GM23338 (cell line): ENCODE results near the gene NPC1.

Experiments used
- CREB1 ChIP-seq: fragments of 250-450 bp; sonication (Bioruptor Pico); IDR thresholded peaks from 2 replicates; pipeline ENCODE4 v1.5.0; 2020; ENCODE audit warnings: low read depth, mild to moderate bottlenecking, moderate library complexity
- EZH2 ChIP-seq: fragments of 200-600 bp; sonication (generic); IDR thresholded peaks from one replicate; pipeline ENCODE4 v1.8.0; 2017; ENCODE audit warnings: antibody characterized with exemption, mild to moderate bottlenecking, low read depth; ENCODE audit not compliant: unreplicated experiment
- EZH2phosphoT487 ChIP-seq: fragments of 200-600 bp; sonication (generic); IDR thresholded peaks from one replicate; pipeline ENCODE4 v1.8.1; 2018; ENCODE audit warnings: antibody characterized with exemption; ENCODE audit not compliant: unreplicated experiment
- JUNB ChIP-seq: IDR thresholded peaks from one replicate; pipeline ENCODE4 v1.6.1; 2016; ENCODE audit warnings: antibody characterized with exemption; ENCODE audit not compliant: unreplicated experiment
- NANOG ChIP-seq: IDR thresholded peaks from 2 replicates; pipeline ENCODE4 v1.6.1; 2016; ENCODE audit warnings: antibody characterized with exemption, borderline replicate concordance
- POLR2AphosphoS5 ChIP-seq: IDR thresholded peaks from 2 replicates; pipeline ENCODE4 v1.6.1; 2016; ENCODE audit warnings: antibody characterized with exemption, low read depth
- STAT1 ChIP-seq: IDR thresholded peaks from one replicate; pipeline ENCODE4 v1.6.1; 2016; ENCODE audit warnings: antibody characterized with exemption; ENCODE audit not compliant: unreplicated experiment
- ZNF114 ChIP-seq: fragments of 250-450 bp; sonication (Bioruptor Pico); IDR thresholded peaks from 2 replicates; pipeline ENCODE4 v1.5.0; 2020; ENCODE audit warnings: mild to moderate bottlenecking, moderate library complexity
- ZNF331 ChIP-seq: fragments of 250-450 bp; sonication (Bioruptor Pico); IDR thresholded peaks from 2 replicates; pipeline ENCODE4 v1.5.0; 2020; ENCODE audit warnings: low read depth, mild to moderate bottlenecking, moderate library complexity
- ZNF462 ChIP-seq: fragments of 250-450 bp; sonication (Bioruptor Pico); IDR thresholded peaks from 2 replicates; pipeline ENCODE4 v1.5.0; 2020; ENCODE audit warnings: mild to moderate bottlenecking, moderate library complexity
- TF ChIP-seq, protein P1 (sequence below), 2 experiments: fragments of 200-600 bp in 1 of 2; sonication (generic) in 1 of 2; conservative IDR thresholded peaks; 2 replicates each; pipeline versions ENCODE4 v1.5.1 to v1.6.1; 2016 to 2017; ENCODE audit warnings: antibody characterized with exemption in 2 of 2, low read depth in 2 of 2, mild to moderate bottlenecking in 2 of 2, moderate library complexity in 1 of 2
- TF ChIP-seq, protein P2 (sequence below): IDR thresholded peaks from one replicate; pipeline ENCODE4 v1.6.1; 2018; ENCODE audit warnings: antibody characterized with exemption; ENCODE audit not compliant: unreplicated experiment
- TF ChIP-seq, protein P3 (sequence below): IDR thresholded peaks from 2 replicates; pipeline ENCODE4 v1.6.1; 2016; ENCODE audit warnings: antibody characterized with exemption

DNA sequence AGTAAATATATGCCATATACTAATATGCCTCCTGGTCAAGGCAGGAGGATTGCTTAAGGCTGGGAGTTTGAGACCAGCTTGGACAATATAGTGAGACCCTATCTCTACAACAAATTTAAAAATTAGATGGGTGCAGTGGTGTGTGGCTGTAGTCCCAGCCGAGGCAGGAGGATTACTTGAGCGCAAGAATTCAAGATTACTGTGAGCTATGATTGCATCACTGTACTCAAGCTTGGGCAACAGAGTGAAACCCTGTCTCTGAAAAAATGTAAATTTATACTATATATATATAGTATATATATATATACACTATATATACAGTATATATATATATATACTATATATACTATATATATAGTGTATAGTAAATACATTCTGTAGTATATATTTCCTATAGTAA is 30.0 kb upstream of the NPC1 start:
- TF ChIP-seq, protein P1, sequence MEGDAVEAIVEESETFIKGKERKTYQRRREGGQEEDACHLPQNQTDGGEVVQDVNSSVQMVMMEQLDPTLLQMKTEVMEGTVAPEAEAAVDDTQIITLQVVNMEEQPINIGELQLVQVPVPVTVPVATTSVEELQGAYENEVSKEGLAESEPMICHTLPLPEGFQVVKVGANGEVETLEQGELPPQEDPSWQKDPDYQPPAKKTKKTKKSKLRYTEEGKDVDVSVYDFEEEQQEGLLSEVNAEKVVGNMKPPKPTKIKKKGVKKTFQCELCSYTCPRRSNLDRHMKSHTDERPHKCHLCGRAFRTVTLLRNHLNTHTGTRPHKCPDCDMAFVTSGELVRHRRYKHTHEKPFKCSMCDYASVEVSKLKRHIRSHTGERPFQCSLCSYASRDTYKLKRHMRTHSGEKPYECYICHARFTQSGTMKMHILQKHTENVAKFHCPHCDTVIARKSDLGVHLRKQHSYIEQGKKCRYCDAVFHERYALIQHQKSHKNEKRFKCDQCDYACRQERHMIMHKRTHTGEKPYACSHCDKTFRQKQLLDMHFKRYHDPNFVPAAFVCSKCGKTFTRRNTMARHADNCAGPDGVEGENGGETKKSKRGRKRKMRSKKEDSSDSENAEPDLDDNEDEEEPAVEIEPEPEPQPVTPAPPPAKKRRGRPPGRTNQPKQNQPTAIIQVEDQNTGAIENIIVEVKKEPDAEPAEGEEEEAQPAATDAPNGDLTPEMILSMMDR (conservative IDR thresholded peaks at IDR 0.05; ENCODE audit: low read depth in 2 of 2) = no peak
- TF ChIP-seq CREB1 (no peak), POLR2AphosphoS5 (no peak), EZH2 (no peak), ZNF331 (CRISPR knock-in tag) (no peak), EZH2phosphoT487 (no peak), STAT1 (no peak), NANOG (no peak), JUNB (no peak), ZNF114 (CRISPR knock-in tag) (no peak), ZNF462 (CRISPR knock-in tag) (no peak)
- TF ChIP-seq, protein P2, sequence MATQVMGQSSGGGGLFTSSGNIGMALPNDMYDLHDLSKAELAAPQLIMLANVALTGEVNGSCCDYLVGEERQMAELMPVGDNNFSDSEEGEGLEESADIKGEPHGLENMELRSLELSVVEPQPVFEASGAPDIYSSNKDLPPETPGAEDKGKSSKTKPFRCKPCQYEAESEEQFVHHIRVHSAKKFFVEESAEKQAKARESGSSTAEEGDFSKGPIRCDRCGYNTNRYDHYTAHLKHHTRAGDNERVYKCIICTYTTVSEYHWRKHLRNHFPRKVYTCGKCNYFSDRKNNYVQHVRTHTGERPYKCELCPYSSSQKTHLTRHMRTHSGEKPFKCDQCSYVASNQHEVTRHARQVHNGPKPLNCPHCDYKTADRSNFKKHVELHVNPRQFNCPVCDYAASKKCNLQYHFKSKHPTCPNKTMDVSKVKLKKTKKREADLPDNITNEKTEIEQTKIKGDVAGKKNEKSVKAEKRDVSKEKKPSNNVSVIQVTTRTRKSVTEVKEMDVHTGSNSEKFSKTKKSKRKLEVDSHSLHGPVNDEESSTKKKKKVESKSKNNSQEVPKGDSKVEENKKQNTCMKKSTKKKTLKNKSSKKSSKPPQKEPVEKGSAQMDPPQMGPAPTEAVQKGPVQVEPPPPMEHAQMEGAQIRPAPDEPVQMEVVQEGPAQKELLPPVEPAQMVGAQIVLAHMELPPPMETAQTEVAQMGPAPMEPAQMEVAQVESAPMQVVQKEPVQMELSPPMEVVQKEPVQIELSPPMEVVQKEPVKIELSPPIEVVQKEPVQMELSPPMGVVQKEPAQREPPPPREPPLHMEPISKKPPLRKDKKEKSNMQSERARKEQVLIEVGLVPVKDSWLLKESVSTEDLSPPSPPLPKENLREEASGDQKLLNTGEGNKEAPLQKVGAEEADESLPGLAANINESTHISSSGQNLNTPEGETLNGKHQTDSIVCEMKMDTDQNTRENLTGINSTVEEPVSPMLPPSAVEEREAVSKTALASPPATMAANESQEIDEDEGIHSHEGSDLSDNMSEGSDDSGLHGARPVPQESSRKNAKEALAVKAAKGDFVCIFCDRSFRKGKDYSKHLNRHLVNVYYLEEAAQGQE = no peak
- TF ChIP-seq, protein P3, sequence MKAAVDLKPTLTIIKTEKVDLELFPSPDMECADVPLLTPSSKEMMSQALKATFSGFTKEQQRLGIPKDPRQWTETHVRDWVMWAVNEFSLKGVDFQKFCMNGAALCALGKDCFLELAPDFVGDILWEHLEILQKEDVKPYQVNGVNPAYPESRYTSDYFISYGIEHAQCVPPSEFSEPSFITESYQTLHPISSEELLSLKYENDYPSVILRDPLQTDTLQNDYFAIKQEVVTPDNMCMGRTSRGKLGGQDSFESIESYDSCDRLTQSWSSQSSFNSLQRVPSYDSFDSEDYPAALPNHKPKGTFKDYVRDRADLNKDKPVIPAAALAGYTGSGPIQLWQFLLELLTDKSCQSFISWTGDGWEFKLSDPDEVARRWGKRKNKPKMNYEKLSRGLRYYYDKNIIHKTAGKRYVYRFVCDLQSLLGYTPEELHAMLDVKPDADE = no peak
